Esophagus muscularis mucosa (tissue), 4 donors: ENCODE data around the gene ADNP.

ENCODE experiments used
- CTCF ChIP-seq, 3 experiments: fragments of 200-600 bp in 2 of 3; fragments of 450-650 bp in 1 of 3; sonication (generic) in 2 of 3; IDR thresholded peaks; one replicate each; pipeline ENCODE4 v1.5.1; 2017 to 2019; ENCODE audit warnings: antibody characterized with exemption in 3 of 3, mild to moderate bottlenecking in 2 of 3, moderate library complexity in 1 of 3
- EP300 ChIP-seq: sonication (generic); formaldehyde crosslinking; IDR thresholded peaks from one replicate; pipeline ENCODE4 v1.6.1; 2017; ENCODE audit warnings: antibody characterized with exemption
- POLR2A ChIP-seq: fragments of 450-650 bp; IDR thresholded peaks from one replicate; pipeline ENCODE4 v1.6.1; 2017; ENCODE audit warnings: antibody characterized with exemption, moderate library complexity, mild to moderate bottlenecking, low read depth

- TF ChIP-seq CTCF (IDR thresholded peaks at IDR 0.05) (no peak), POLR2A (no peak), EP300 (no peak)
Observed at GRCh38 chr20:50868509-50869495, 62.4 kb downstream of the ADNP start.
